GM12891 (cell line): ENCODE measurements around the gene OR2G3.

ENCODE experiments used
- DNase-seq: peaks from one replicate; pipeline ENCODE4 v3.0.0; 2011; ENCODE audit warnings: low spot score; ENCODE audit not compliant: insufficient read length
- FAIRE-seq: peaks from 2 replicates; lab custom pipeline; 2011; peaks lifted over from hg19 to GRCh38; lab: Jason Lieb, UNC
- PAX5 ChIP-seq: IDR thresholded peaks from 2 replicates; pipeline ENCODE4 v1.6.1; 2011; ENCODE audit warnings: low read length, moderate library complexity, mild to moderate bottlenecking; ENCODE audit not compliant: insufficient read depth, severe bottlenecking
- POLR2A ChIP-seq: IDR thresholded peaks from 2 replicates; pipeline ENCODE4 v1.6.1; 2011; ENCODE audit warnings: low read depth, low read length, control low read depth
- POLR2AphosphoS5 ChIP-seq: IDR thresholded peaks from 2 replicates; pipeline ENCODE4 v1.6.1; 2011; ENCODE audit warnings: low read depth, low read length, control low read depth
- POU2F2 ChIP-seq: IDR thresholded peaks from 2 replicates; pipeline ENCODE4 v1.6.1; 2011; ENCODE audit warnings: low read depth, mild to moderate bottlenecking, control low read depth, low read length, moderate library complexity
- SPI1 ChIP-seq: IDR thresholded peaks from 2 replicates; pipeline ENCODE4 v1.6.1; 2011; ENCODE audit warnings: low read depth, low read length, control low read depth
- TAF1 ChIP-seq: IDR thresholded peaks from 2 replicates; pipeline ENCODE4 v1.6.1; 2011; ENCODE audit warnings: low read depth, low read length, control low read depth

The OR2G3 gene

DNA sequence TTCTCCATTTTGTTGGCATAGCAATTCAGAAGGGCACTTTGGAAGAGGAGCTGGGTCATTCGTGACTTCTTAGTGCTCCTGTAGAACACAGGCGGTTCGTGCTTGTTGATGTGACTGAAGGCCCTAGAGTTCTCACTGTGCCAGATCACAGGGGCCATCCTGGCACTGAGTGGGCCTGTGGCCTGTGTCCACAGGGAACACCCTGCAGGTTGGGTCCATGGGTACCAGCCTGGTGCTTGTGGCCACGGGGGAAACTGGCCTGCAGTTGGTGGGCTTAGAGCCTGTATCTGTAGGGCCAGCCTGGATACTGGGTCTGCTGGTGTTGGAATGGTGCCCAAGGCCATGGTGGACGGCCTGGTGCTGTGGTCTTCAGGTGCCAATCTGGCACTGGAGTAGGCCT, 9.2 kb downstream of the OR2G3 start:
- FAIRE-seq (no peak), DNase-seq (no peak)
- TF ChIP-seq SPI1, result no peak
- no peak for TF ChIP-seq PAX5
- TF ChIP-seq POU2F2, result no peak
- TF ChIP-seq POLR2AphosphoS5, result no peak
- TF ChIP-seq TAF1, result no peak
- no peak for TF ChIP-seq POLR2A

DNA sequence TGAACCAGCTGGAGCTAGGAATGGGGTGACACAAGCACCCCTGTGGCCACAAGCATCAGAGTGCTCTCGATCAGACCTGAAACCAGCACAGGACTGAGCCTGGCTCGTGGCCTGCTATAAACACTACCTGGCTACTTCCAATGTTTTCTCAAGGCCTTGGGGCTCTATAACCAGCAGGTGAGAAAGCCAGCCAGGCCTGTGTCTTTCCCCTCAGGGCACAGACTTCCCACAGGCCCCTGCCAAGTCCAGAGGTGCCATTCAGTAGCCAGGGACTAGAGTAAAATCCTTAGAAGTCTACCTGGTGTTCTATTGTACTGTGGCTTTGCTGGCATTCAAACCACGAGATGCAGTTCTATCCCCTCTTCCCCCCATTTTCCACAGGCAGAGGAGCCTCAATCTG, 22.6 kb downstream of the OR2G3 start:
- FAIRE-seq, result no peak
- DNase-seq, result no peak
- TF ChIP-seq TAF1, result no peak
- TF ChIP-seq POU2F2, result no peak
- no peak for TF ChIP-seq PAX5
- TF ChIP-seq SPI1, result no peak
- no peak for TF ChIP-seq POLR2AphosphoS5
- TF ChIP-seq POLR2A, result no peak

DNA sequence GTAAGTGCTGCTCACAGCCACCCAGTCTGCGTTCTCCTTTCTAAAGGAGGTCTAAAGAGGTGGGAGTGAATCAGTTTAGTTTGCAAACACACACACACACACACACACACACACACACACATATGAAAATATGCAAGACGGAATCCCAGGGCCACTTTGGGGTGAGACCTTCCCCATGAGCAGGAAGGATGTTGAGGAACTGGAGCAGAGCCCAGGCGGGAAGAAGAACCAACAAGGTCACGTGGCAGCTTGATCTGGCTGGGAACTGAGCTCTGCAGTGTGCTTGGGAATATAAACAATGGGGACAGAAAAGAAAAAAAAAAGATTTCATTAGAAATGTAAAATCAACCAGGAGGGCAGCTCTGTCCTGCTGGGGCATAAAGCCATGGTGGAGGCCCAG, 32.6 kb downstream of the OR2G3 start:
- TF ChIP-seq TAF1 (no peak), PAX5 (no peak), POLR2AphosphoS5 (no peak), POU2F2 (no peak), SPI1 (no peak), POLR2A (no peak)
- FAIRE-seq (no peak), DNase-seq (no peak)

DNA sequence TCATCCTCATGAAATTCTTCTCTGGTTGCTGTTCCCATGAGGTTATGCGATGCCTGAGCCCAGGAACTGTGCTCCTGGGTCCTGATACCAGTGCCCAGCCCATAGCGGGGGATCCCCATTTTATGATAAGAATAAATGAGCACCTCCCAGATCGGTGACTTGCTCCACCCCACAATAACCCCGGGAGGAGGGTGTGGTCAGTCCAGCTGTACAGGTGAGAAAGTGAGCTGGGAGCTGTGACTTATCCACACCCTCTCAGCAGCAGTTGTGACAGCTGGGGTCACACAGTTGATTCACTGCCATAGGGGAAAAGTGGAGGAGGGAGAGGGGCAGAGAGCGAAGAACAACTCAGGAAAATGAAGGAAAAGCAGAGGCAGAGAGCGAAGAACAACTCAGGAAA, 33.4 kb downstream of the OR2G3 start:
- TF ChIP-seq PAX5, result no peak
- no peak for TF ChIP-seq TAF1
- TF ChIP-seq POLR2AphosphoS5, result no peak
- TF ChIP-seq POLR2A, result no peak
- no peak for TF ChIP-seq POU2F2
- TF ChIP-seq SPI1, result no peak
- no peak for DNase-seq

DNA sequence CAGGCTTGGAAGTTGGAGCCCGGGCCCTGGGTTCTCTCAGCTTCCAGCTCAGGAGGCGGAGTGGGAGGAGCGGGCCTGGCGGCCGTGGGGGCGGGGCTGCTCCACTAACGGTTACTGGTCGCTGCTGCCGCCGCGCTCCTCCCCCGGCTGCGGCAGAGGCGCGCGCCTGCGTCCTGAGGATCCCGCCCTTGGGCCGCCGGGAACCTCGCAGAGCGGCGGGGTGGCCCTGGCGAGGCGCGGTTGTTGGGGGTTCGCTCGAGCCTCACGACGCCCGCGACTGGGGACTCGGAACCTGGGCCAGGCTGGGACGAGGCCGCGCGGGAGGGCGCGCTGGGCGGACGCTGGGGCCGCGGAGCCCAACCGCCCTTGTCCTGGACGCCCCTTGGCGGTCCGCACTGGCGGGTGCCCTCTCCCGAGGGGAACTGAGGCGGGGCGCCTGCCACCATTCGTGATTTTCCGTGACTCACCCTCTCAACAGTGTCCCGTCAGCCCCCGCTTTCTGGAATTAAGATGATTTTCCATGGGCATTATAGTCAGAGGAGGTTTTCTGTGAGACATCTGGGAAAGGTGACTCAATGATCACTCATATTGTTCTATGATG, 34.1 kb downstream of the OR2G3 start:
- TF ChIP-seq POLR2A (no peak), POU2F2 (no peak), TAF1 (no peak)
- DNase-seq (no peak), FAIRE-seq (no peak)

More for the DNA sequence above, 33.4 kb downstream of the OR2G3 start:
- no peak for FAIRE-seq

DNA sequence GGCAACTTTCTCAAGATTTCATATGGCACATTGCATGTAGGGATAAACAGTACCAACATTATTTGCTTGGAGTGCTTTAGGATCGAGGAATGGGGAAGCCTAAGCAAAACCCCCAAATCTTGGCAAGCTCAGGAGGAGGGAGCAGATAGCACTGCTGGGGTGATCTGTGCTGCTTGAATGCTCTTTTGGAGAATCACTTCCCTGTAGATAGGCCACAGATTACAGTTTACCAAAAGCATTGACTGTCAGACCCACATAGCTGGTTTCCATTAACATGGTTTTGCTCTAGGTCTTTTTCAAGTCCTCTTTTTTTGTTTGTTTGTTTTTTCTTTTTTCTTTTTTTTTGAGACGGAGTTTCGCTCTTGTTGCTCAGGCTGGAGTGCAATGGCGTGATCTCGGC, 37.4 kb downstream of the OR2G3 start:
- TF ChIP-seq SPI1 (no peak), TAF1 (no peak), POU2F2 (no peak), POLR2AphosphoS5 (no peak), PAX5 (no peak), POLR2A (no peak)
- no peak for DNase-seq
- FAIRE-seq, result no peak

DNA sequence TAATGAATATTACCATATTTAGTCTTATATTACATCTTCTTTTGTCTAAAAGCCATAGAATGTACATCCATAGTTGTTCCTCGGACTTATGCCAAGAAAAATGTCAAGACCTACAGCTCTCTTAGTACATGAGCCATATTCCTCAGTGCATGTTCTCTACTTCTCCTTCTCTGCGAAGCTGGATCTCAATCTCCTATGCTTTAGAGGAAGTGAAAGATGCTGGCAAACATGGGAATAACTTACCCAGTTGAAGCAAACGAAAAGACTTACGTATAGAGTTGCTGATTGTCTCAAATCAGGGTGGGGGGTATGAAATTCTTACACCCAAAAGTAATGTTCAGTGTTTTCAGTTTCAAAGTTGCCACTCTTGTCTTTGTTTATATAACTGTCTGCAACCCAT, 41.5 kb downstream of the OR2G3 start:
- DNase-seq, result no peak
- FAIRE-seq, result no peak
- TF ChIP-seq SPI1, result peak; percentile 30; the same call in 1 of the 2 replicates
- TF ChIP-seq POLR2A, result no peak

GRCh38 chr1:247647864-247648263, 42.5 kb downstream of the OR2G3 start:
- no peak for DNase-seq
- no peak for TF ChIP-seq POU2F2
- TF ChIP-seq SPI1, result no peak
- TF ChIP-seq POLR2A, result no peak
- no peak for TF ChIP-seq TAF1
- TF ChIP-seq POLR2AphosphoS5, result no peak
- no peak for TF ChIP-seq PAX5
- FAIRE-seq, result no peak

DNA sequence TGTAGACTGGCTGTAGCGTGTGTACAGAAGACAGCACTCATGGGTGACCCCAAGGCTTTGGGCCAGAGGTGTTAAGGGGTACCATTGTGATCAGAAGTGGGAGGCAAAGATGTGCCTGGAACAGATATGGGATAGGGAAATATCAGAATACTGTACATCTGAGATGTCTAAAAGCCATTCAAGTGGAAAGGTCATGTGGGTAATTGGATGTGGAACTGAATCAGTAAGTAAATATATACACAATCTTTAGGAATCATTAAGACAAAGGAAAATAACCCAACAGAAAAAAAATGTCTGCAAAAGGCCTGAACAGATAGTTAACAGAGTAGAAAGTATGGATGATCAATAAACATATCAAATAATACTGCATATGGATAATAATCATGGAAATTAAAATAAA, 47.7 kb downstream of the OR2G3 start:
- FAIRE-seq, result no peak
- DNase-seq, result no peak
- TF ChIP-seq SPI1 (no peak), POLR2A (no peak), TAF1 (no peak), PAX5 (no peak), POLR2AphosphoS5 (no peak)
